Measurements from ENCODE around the gene MANSC4. TPM values are rescaled to one million over a fixed set of nuclear protein-coding genes. Genes with fewer than 3 reads are reported as not detected.

Gene MANSC4
- total RNA-seq, 2 experiments from 2014 or later = not detected

- DNase-seq = no peak
- ATAC-seq = no peak
- H3K4me1 Mint-ChIP-seq (ENCODE audit: low read depth) = peaks cover 36% of the 10 kb centered on the region
- CTCF ChIA-PET = no interaction called here
- H3K9me3 Mint-ChIP-seq (ENCODE audit: insufficient read depth) = no peaks in the 10 kb centered on the region
- POLR2A ChIA-PET = no interaction called here
- peak overlapping the region; percentile 69 for H3K27ac Mint-ChIP-seq
- H3K27me3 Mint-ChIP-seq (ENCODE audit: low read depth) = peaks cover 2% of the 10 kb centered on the region
- no peak overlapping the region for H3K4me3 Mint-ChIP-seq
- peaks cover 39% of the 10 kb centered on the region for H3K36me3 Mint-ChIP-seq (ENCODE audit: low read depth)
Measured at GRCh38 chr12:27800819-27801218, 20.8 kb upstream of the MANSC4 start.

- ATAC-seq (no peak), DNase-seq (no peak)
- no peak overlapping the region for H3K27ac Mint-ChIP-seq
- ChIA-PET CTCF (interaction anchor here (0.9 kb wide), 1 partner anchor 25 kb away, joined by 3 read pairs; no protein-coding TSS in a partner anchor), POLR2A (no interaction called here)
- H3K4me3 Mint-ChIP-seq = no peak overlapping the region
- no peaks in the 10 kb centered on the region for H3K27me3 Mint-ChIP-seq (ENCODE audit: low read depth)
- peaks cover 30% of the 10 kb centered on the region for H3K4me1 Mint-ChIP-seq (ENCODE audit: low read depth)
- H3K9me3 Mint-ChIP-seq (ENCODE audit: insufficient read depth) = no peaks in the 10 kb centered on the region
- peaks cover 56% of the 10 kb centered on the region for H3K36me3 Mint-ChIP-seq (ENCODE audit: low read depth)
Measured at GRCh38 chr12:27797301-27798025, 17.4 kb upstream of the MANSC4 start.

- CTCF ChIA-PET = interaction anchor here (1.1 to 1.3 kb wide), 2 partner anchors 16 to 25 kb away, joined by 4 to 7 read pairs; partner anchors contain the start of genes KLHL42 and MANSC4
- H3K9me3 Mint-ChIP-seq (ENCODE audit: insufficient read depth) = no peaks in the 10 kb centered on the region
- H3K27me3 Mint-ChIP-seq (ENCODE audit: low read depth) = no peaks in the 10 kb centered on the region
- H3K36me3 Mint-ChIP-seq (ENCODE audit: low read depth) = peaks cover 63% of the 10 kb centered on the region
- POLR2A ChIA-PET = no interaction called here
- DNase-seq = no peak
- no peak overlapping the region for H3K4me3 Mint-ChIP-seq
- ATAC-seq = no peak
- no peak overlapping the region for H3K27ac Mint-ChIP-seq
- peaks cover 19% of the 10 kb centered on the region for H3K4me1 Mint-ChIP-seq (ENCODE audit: low read depth)
Measured at GRCh38 chr12:27796128-27796527, 16.1 kb upstream of the MANSC4 start.

GRCh38 chr12:27794818-27795584, 15.0 kb upstream of the MANSC4 start:
- Mint-ChIP-seq H3K4me3 (no peak overlapping the region), H3K36me3 (ENCODE audit: low read depth) (peaks cover 56% of the 10 kb centered on the region), H3K9me3 (ENCODE audit: insufficient read depth) (no peaks in the 10 kb centered on the region), H3K27me3 (ENCODE audit: low read depth) (no peaks in the 10 kb centered on the region), H3K27ac (no peak overlapping the region), H3K4me1 (ENCODE audit: low read depth) (peaks cover 8% of the 10 kb centered on the region)
- ChIA-PET CTCF (interaction anchor here (0.7 to 1.3 kb wide), 4 partner anchors 15 to 58 kb away, joined by 3 to 7 read pairs (median 4); partner anchors contain the start of genes KLHL42 and MANSC4), POLR2A (no interaction called here)
- ATAC-seq (no peak), DNase-seq (no peak)

- ATAC-seq (no peak), DNase-seq (no peak)
- no peak overlapping the region for H3K4me3 Mint-ChIP-seq
- H3K4me1 Mint-ChIP-seq (ENCODE audit: low read depth) = peaks cover 25% of the 10 kb centered on the region
- H3K27ac Mint-ChIP-seq = no peak overlapping the region
- CTCF ChIA-PET = interaction anchor here (1.3 kb wide), 1 partner anchor 32 kb away, joined by 5 read pairs; no protein-coding TSS in a partner anchor
- POLR2A ChIA-PET = no interaction called here
- H3K27me3 Mint-ChIP-seq (ENCODE audit: low read depth) = no peaks in the 10 kb centered on the region
- H3K9me3 Mint-ChIP-seq (ENCODE audit: insufficient read depth) = no peaks in the 10 kb centered on the region
- H3K36me3 Mint-ChIP-seq (ENCODE audit: low read depth) = peaks cover 40% of the 10 kb centered on the region
Measured at GRCh38 chr12:27790179-27790578, 10.1 kb upstream of the MANSC4 start.

- DNase-seq (no peak), ATAC-seq (no peak)
- peaks cover 37% of the 10 kb centered on the region for H3K36me3 Mint-ChIP-seq (ENCODE audit: low read depth)
- ChIA-PET CTCF (interaction anchor here (0.8 kb wide), 1 partner anchor 54 kb away, joined by 4 read pairs; no protein-coding TSS in a partner anchor), POLR2A (no interaction called here)
- H3K9me3 Mint-ChIP-seq (ENCODE audit: insufficient read depth) = no peaks in the 10 kb centered on the region
- no peaks in the 10 kb centered on the region for H3K27me3 Mint-ChIP-seq (ENCODE audit: low read depth)
- peaks cover 27% of the 10 kb centered on the region for H3K4me1 Mint-ChIP-seq (ENCODE audit: low read depth)
- no peak overlapping the region for H3K27ac Mint-ChIP-seq
- H3K4me3 Mint-ChIP-seq = no peak overlapping the region
Measured at GRCh38 chr12:27787559-27787958, 7.5 kb upstream of the MANSC4 start.

- Mint-ChIP-seq H3K36me3 (ENCODE audit: low read depth) (peaks cover 40% of the 10 kb centered on the region), H3K4me3 (no peak overlapping the region), H3K27me3 (ENCODE audit: low read depth) (no peaks in the 10 kb centered on the region), H3K27ac (peak overlapping the region; percentile 1), H3K4me1 (ENCODE audit: low read depth) (peaks cover 42% of the 10 kb centered on the region), H3K9me3 (ENCODE audit: insufficient read depth) (no peaks in the 10 kb centered on the region)
- DNase-seq = no peak
- ChIA-PET CTCF (no interaction called here), POLR2A (no interaction called here)
- ATAC-seq = no peak
Measured at GRCh38 chr12:27785882-27786570, 6.0 kb upstream of the MANSC4 start.

GRCh38 chr12:27782481-27782880, 2.4 kb upstream of the MANSC4 start:
- H3K4me1 Mint-ChIP-seq (ENCODE audit: low read depth) = peaks cover 44% of the 10 kb centered on the region

GRCh38 chr12:27781680-27782079, 1.6 kb upstream of the MANSC4 start:
- H3K36me3 Mint-ChIP-seq (ENCODE audit: low read depth) = peaks cover 33% of the 10 kb centered on the region
- CTCF ChIA-PET = no interaction called here
- H3K4me3 Mint-ChIP-seq = peak overlapping the region; percentile 81
- no peak for DNase-seq
- peaks cover 43% of the 10 kb centered on the region for H3K4me1 Mint-ChIP-seq (ENCODE audit: low read depth)
- no peak overlapping the region for H3K27ac Mint-ChIP-seq
- no peak for ATAC-seq
- POLR2A ChIA-PET = no interaction called here
- no peaks in the 10 kb centered on the region for H3K9me3 Mint-ChIP-seq (ENCODE audit: insufficient read depth)
- peaks cover 7% of the 10 kb centered on the region for H3K27me3 Mint-ChIP-seq (ENCODE audit: low read depth)

More at GRCh38 chr12:27782481-27782880, 2.4 kb upstream of the MANSC4 start:
- no peak overlapping the region for H3K27ac Mint-ChIP-seq
- POLR2A ChIA-PET = no interaction called here
- no peaks in the 10 kb centered on the region for H3K9me3 Mint-ChIP-seq (ENCODE audit: insufficient read depth)
- ATAC-seq = no peak
- peaks cover 33% of the 10 kb centered on the region for H3K36me3 Mint-ChIP-seq (ENCODE audit: low read depth)
- H3K27me3 Mint-ChIP-seq (ENCODE audit: low read depth) = peaks cover 4% of the 10 kb centered on the region
- CTCF ChIA-PET = no interaction called here
- H3K4me3 Mint-ChIP-seq = no peak overlapping the region
- DNase-seq = no peak

- POLR2A ChIA-PET = interaction anchor here (0.5 to 1.8 kb wide), 7 partner anchors 20 to 343 kb away, joined by 3 to 10 read pairs (median 3); no protein-coding TSS in a partner anchor
- H3K27me3 Mint-ChIP-seq (ENCODE audit: low read depth) = peaks cover 7% of the 10 kb centered on the region
- ATAC-seq (peak; percentile 48), DNase-seq (peak; percentile 48)
- peak overlapping the region; percentile 83 for H3K27ac Mint-ChIP-seq
- no peaks in the 10 kb centered on the region for H3K9me3 Mint-ChIP-seq (ENCODE audit: insufficient read depth)
- peaks cover 38% of the 10 kb centered on the region for H3K4me1 Mint-ChIP-seq (ENCODE audit: low read depth)
- CTCF ChIA-PET = interaction anchor here (0.9 to 2.9 kb wide), 7 partner anchors 10 to 47 kb away, joined by 3 to 24 read pairs (median 4); no protein-coding TSS in a partner anchor
- H3K4me3 Mint-ChIP-seq = peak overlapping the region; percentile 81
- peaks cover 26% of the 10 kb centered on the region for H3K36me3 Mint-ChIP-seq (ENCODE audit: low read depth)
Measured at GRCh38 chr12:27780612-27781408, 774 bp upstream of the MANSC4 start.

- Mint-ChIP-seq H3K4me1 (ENCODE audit: low read depth) (peaks cover 30% of the 10 kb centered on the region), H3K9me3 (ENCODE audit: insufficient read depth) (no peaks in the 10 kb centered on the region), H3K27ac (peak overlapping the region; percentile 86), H3K36me3 (ENCODE audit: low read depth) (peaks cover 21% of the 10 kb centered on the region), H3K4me3 (peak overlapping the region; percentile 81), H3K27me3 (ENCODE audit: low read depth) (peaks cover 7% of the 10 kb centered on the region)
- DNase-seq (peak; percentile 22), ATAC-seq (peak; percentile 58)
- CTCF ChIA-PET = interaction anchor here (1.0 to 2.9 kb wide), 10 partner anchors 8 to 46 kb away, joined by 3 to 24 read pairs (median 4); no protein-coding TSS in a partner anchor
- POLR2A ChIA-PET = interaction anchor here (0.7 to 1.8 kb wide), 4 partner anchors 10 to 42 kb away, joined by 3 to 10 read pairs (median 4); no protein-coding TSS in a partner anchor
Measured at GRCh38 chr12:27779416-27779919, 568 bp downstream of the MANSC4 start.

Measured in activated CD8-positive, alpha-beta T cell treated with anti-CD3 and anti-CD28 coated beads, Interleukin-2, amount 10 ng/mL, durations not matched to agents 7 days and 5 days (primary cell).